ENCODE measurements around the gene MED12. TPM values are rescaled to one million over a fixed set of nuclear protein-coding genes. Genes with fewer than 3 reads are reported as not detected.

The MED12 gene
- total and polyA plus RNA-seq, 2 donors from 2014 or later = 5.2 to 42.7 TPM

- FAIRE-seq (no peak), DNase-seq (peak in 1 of 5 donors; percentile 34)
- Histone ChIP-seq H3K27me3 (ENCODE audit: control insufficient read depth, insufficient read depth, low read length) (no peaks in the 10 kb centered on the region), H3K9ac (ENCODE audit: low read length in 3 of 3) (no peak overlapping the region), H3K9me3 (ENCODE audit: control insufficient read depth in 2 of 3, insufficient read depth in 1 of 3, low read length in 3 of 3) (no peaks in the 10 kb centered on the region), H3K4me1 (ENCODE audit: control insufficient read depth in 2 of 3, insufficient read depth in 2 of 3, low read depth in 1 of 3, low read length in 3 of 3) (peaks cover 0 to 4% (median 4%) of the 10 kb centered on the region in 3 donors), H3K4me3 (ENCODE audit: low read length in 3 of 3) (peak overlapping the region in 2 of 3 donors; percentile 66 to 76), H3K36me3 (ENCODE audit: control insufficient read depth in 2 of 3, insufficient read depth in 3 of 3, low read length in 3 of 3) (no peaks in the 10 kb centered on the region), H3K27ac (ENCODE audit: low read depth in 2 of 2, low read length in 2 of 2) (peak overlapping the region in 1 of 2 donors; percentile 93)
- intact Hi-C loops (cut with DNase I) = no loop called here
- no peak for TF ChIP-seq CTCF (IDR thresholded peaks at IDR 0.05; ENCODE audit: borderline replicate concordance, extremely low read depth, insufficient read depth)
These were observed 64.5 kb downstream of the MED12 start for GRCh38 chrX:71182871-71183270.

GRCh38 chrX:71183341-71183740 lies 64.9 kb downstream of the MED12 start:
- DNase-seq = peak in 4 of 5 donors; percentile 34 to 85 (median 60)
- FAIRE-seq = no peak
- no peak overlapping the region for H3K9ac ChIP-seq (ENCODE audit: low read length in 3 of 3)
- no peaks in the 10 kb centered on the region for H3K27me3 ChIP-seq (ENCODE audit: control insufficient read depth, insufficient read depth, low read length)
- no peak overlapping the region for H3K27ac ChIP-seq (ENCODE audit: low read depth in 2 of 2, low read length in 2 of 2)
- H3K4me1 ChIP-seq (ENCODE audit: control insufficient read depth in 2 of 3, insufficient read depth in 2 of 3, low read depth in 1 of 3, low read length in 3 of 3) = peaks cover 0 to 4% (median 4%) of the 10 kb centered on the region in 3 donors
- intact Hi-C loops (cut with DNase I) = no loop called here
- no peaks in the 10 kb centered on the region for H3K36me3 ChIP-seq (ENCODE audit: control insufficient read depth in 2 of 3, insufficient read depth in 3 of 3, low read length in 3 of 3)
- H3K4me3 ChIP-seq (ENCODE audit: low read length in 3 of 3) = no peak overlapping the region
- TF ChIP-seq CTCF (IDR thresholded peaks at IDR 0.05; ENCODE audit: borderline replicate concordance, extremely low read depth, insufficient read depth) = no peak
- H3K9me3 ChIP-seq (ENCODE audit: control insufficient read depth in 2 of 3, insufficient read depth in 1 of 3, low read length in 3 of 3) = no peaks in the 10 kb centered on the region

- intact Hi-C loops (cut with DNase I) = no loop called here
- no peaks in the 10 kb centered on the region for H3K9me3 ChIP-seq (ENCODE audit: control insufficient read depth in 2 of 3, insufficient read depth in 1 of 3, low read length in 3 of 3)
- H3K9ac ChIP-seq (ENCODE audit: low read length in 3 of 3) = no peak overlapping the region
- H3K27me3 ChIP-seq (ENCODE audit: control insufficient read depth, insufficient read depth, low read length) = no peaks in the 10 kb centered on the region
- no peak overlapping the region for H3K27ac ChIP-seq (ENCODE audit: low read depth in 2 of 2, low read length in 2 of 2)
- no peaks in the 10 kb centered on the region for H3K36me3 ChIP-seq (ENCODE audit: control insufficient read depth in 2 of 3, insufficient read depth in 3 of 3, low read length in 3 of 3)
- no peak for DNase-seq
- H3K4me1 ChIP-seq (ENCODE audit: control insufficient read depth in 2 of 3, insufficient read depth in 2 of 3, low read depth in 1 of 3, low read length in 3 of 3) = peaks cover 0 to 4% (median 4%) of the 10 kb centered on the region in 3 donors
- H3K4me3 ChIP-seq (ENCODE audit: low read length in 3 of 3) = no peak overlapping the region
- FAIRE-seq = no peak
- TF ChIP-seq CTCF (IDR thresholded peaks at IDR 0.05; ENCODE audit: borderline replicate concordance, extremely low read depth, insufficient read depth) = no peak
These were observed 65.7 kb downstream of the MED12 start for GRCh38 chrX:71184092-71184491.

Data from kidney (tissue), 14 donors.